K562 (cell line): Measurements from ENCODE around the gene UBXN2A.

Experiments used
- CC2D1A ChIP-seq: fragments of 450-650 bp; IDR thresholded peaks from 2 replicates; pipeline ENCODE4 v1.6.1; 2017; ENCODE audit warnings: mild to moderate bottlenecking
- EZH2 ChIP-seq: IDR thresholded peaks from 2 replicates; pipeline ENCODE4 v1.6.1; 2012; ENCODE audit warnings: low read depth, mild to moderate bottlenecking, inconsistent platforms, low read length, borderline replicate concordance
- HDAC2 ChIP-seq: fragments of 450-650 bp; IDR thresholded peaks from 2 replicates; pipeline ENCODE4 v1.6.1; 2016; ENCODE audit warnings: mild to moderate bottlenecking
- SOX6 ChIP-seq: fragments of 450-650 bp; IDR thresholded peaks from 2 replicates; pipeline ENCODE4 v1.6.1; 2014; ENCODE audit warnings: mild to moderate bottlenecking
- YY1 ChIP-seq, 3 experiments: IDR thresholded peaks; 2 replicates each; pipeline ENCODE4 v1.6.1; 2011; ENCODE audit warnings: low read length in 2 of 3, mild to moderate bottlenecking in 2 of 3, moderate library complexity in 2 of 3, borderline replicate concordance in 1 of 3, control low read depth in 1 of 3, low read depth in 1 of 3; ENCODE audit not compliant: insufficient read depth in 3 of 3, insufficient replicate concordance in 2 of 3, control insufficient read depth in 1 of 3, insufficient read length in 1 of 3; ENCODE audit errors: extremely low read depth in 1 of 3
- ZNF124 ChIP-seq: sonication (generic); formaldehyde crosslinking; IDR thresholded peaks from 2 replicates; pipeline ENCODE4 v1.8.1; 2022; ENCODE audit warnings: missing genetic modification reagents
- TF ChIP-seq, protein P1 (sequence below), 2 experiments: fragments of 450-650 bp; formaldehyde crosslinking in 1 of 2; IDR thresholded peaks; 2 replicates each; pipeline versions ENCODE4 v1.4.0 to v1.6.1; 2014 to 2020; ENCODE audit warnings: mild to moderate bottlenecking in 2 of 2, borderline replicate concordance in 1 of 2, low read depth in 1 of 2

GRCh38 chr2:24020244-24020643 lies 80.0 kb downstream of the UBXN2A start:
- TF ChIP-seq ZNF124 (CRISPR knock-in tag) (no peak), SOX6 (no peak), CC2D1A (no peak), EZH2 (no peak), YY1 (IDR thresholded peaks at IDR 0.05; ENCODE audit: borderline replicate concordance in 1 of 3, control insufficient read depth in 1 of 3, extremely low read depth in 1 of 3, insufficient read depth in 3 of 3, insufficient read length in 1 of 3, insufficient replicate concordance in 2 of 3, low read depth in 1 of 3, low read length in 2 of 3) (no peak), HDAC2 (no peak)
- TF ChIP-seq, protein P1, sequence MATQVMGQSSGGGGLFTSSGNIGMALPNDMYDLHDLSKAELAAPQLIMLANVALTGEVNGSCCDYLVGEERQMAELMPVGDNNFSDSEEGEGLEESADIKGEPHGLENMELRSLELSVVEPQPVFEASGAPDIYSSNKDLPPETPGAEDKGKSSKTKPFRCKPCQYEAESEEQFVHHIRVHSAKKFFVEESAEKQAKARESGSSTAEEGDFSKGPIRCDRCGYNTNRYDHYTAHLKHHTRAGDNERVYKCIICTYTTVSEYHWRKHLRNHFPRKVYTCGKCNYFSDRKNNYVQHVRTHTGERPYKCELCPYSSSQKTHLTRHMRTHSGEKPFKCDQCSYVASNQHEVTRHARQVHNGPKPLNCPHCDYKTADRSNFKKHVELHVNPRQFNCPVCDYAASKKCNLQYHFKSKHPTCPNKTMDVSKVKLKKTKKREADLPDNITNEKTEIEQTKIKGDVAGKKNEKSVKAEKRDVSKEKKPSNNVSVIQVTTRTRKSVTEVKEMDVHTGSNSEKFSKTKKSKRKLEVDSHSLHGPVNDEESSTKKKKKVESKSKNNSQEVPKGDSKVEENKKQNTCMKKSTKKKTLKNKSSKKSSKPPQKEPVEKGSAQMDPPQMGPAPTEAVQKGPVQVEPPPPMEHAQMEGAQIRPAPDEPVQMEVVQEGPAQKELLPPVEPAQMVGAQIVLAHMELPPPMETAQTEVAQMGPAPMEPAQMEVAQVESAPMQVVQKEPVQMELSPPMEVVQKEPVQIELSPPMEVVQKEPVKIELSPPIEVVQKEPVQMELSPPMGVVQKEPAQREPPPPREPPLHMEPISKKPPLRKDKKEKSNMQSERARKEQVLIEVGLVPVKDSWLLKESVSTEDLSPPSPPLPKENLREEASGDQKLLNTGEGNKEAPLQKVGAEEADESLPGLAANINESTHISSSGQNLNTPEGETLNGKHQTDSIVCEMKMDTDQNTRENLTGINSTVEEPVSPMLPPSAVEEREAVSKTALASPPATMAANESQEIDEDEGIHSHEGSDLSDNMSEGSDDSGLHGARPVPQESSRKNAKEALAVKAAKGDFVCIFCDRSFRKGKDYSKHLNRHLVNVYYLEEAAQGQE (IDR thresholded peaks at IDR 0.05; ENCODE audit: borderline replicate concordance) = no peak
- TF ChIP-seq, protein P1 (CRISPR knock-in tag; IDR thresholded peaks at IDR 0.05; ENCODE audit: low read depth) = no peak
